ENCODE results near the gene JUND. TPM values are rescaled to one million over a fixed set of nuclear protein-coding genes. Genes with fewer than 3 reads are reported as not detected.

Gene JUND
- total RNA-seq, 1 experiment from 2014 or later, result 103 TPM

GRCh38 chr19:18269070-18269723 lies 12.2 kb downstream of the JUND start:
- H3K27me3 Mint-ChIP-seq (ENCODE audit: low read depth), result peaks cover 4% of the 10 kb centered on the region
- H2BK120ac ChIP-seq (ENCODE audit: low read depth, low read length, poor library complexity, severe bottlenecking), result no peak overlapping the region
- peaks cover 0 to 3% of the 10 kb centered on the region in 2 experiments; a peak in 2 of 5 replicates for H3K9me3 Mint-ChIP-seq
- H3K23ac ChIP-seq (ENCODE audit: insufficient read length, low read depth, low read length), result no peak overlapping the region
- no peak overlapping the region for H2AK5ac ChIP-seq (ENCODE audit: insufficient read length, low read length)
- no peaks in the 10 kb centered on the region for H3K79me2 ChIP-seq (ENCODE audit: insufficient read depth, low read length)
- H4K20me1 ChIP-seq (ENCODE audit: control insufficient read depth, insufficient read depth, insufficient read length), result no peaks in the 10 kb centered on the region
- no peak overlapping the region for H3K4me2 ChIP-seq (ENCODE audit: insufficient read depth, insufficient read length, low read length)
- H3K36me3 Mint-ChIP-seq (ENCODE audit: insufficient read depth in 1 of 3, low read depth in 3 of 3), result peaks cover 2 to 23% (median 7%) of the 10 kb centered on the region in 3 experiments; a peak in 5 of 7 replicates
- no peak overlapping the region for H4K91ac ChIP-seq (ENCODE audit: insufficient read length, low read depth, low read length)
- H3K9me3 ChIP-seq (ENCODE audit: control insufficient read depth, low read depth, low read length), result no peaks in the 10 kb centered on the region
- no peaks in the 10 kb centered on the region for H3K23me2 ChIP-seq (ENCODE audit: insufficient read length, low read depth, low read length, poor library complexity, severe bottlenecking)
- no peak overlapping the region for H4K5ac ChIP-seq (ENCODE audit: insufficient read length, low read depth, low read length)
- no peak overlapping the region for H3K18ac ChIP-seq (ENCODE audit: insufficient read length, low read depth, low read length)
- no peak for TF ChIP-seq CTCF (conservative IDR thresholded peaks at IDR 0.05)
- H3K14ac ChIP-seq (ENCODE audit: insufficient read depth, low read length), result no peak overlapping the region
- no peak for DNase-seq
- no peak overlapping the region for H3K4ac ChIP-seq (ENCODE audit: low read depth, low read length)
- no peak overlapping the region for H2BK15ac ChIP-seq (ENCODE audit: low read depth, low read length)
- no peaks in the 10 kb centered on the region for H3K27me3 ChIP-seq (ENCODE audit: insufficient read depth, low read length)
- no peak overlapping the region for H3K9ac ChIP-seq (ENCODE audit: extremely low read depth, insufficient read length, low read length)
- no peak overlapping the region for H4K8ac ChIP-seq (replicated peaks; ENCODE audit: insufficient read length, low read depth, low read length)
- H3K79me1 ChIP-seq (ENCODE audit: insufficient read depth, low read depth, low read length, poor library complexity, severe bottlenecking), result no peaks in the 10 kb centered on the region
- H3K27ac Mint-ChIP-seq, result no peak overlapping the region; a peak in 1 of 7 replicates
- H3K27ac ChIP-seq (ENCODE audit: insufficient read length, low read depth, low read length), result no peak overlapping the region
- no peak overlapping the region for H3T11ph ChIP-seq (ENCODE audit: low read length)
- no CpG with 5 or more reads among the region's 2 CpGs for WGBS (ENCODE audit: extremely low coverage, insufficient read length, low lambda C conversion rate)
- H2BK5ac ChIP-seq (ENCODE audit: insufficient read length, low read length), result no peak overlapping the region
- H3K4me1 ChIP-seq (ENCODE audit: insufficient read depth, low read length), result no peaks in the 10 kb centered on the region
- H2BK12ac ChIP-seq (ENCODE audit: insufficient read length, low read depth, low read length), result no peak overlapping the region
- H3K4me3 Mint-ChIP-seq, result no peak overlapping the region
- no peak overlapping the region for H2AFZ ChIP-seq (ENCODE audit: low read length)
- no peak overlapping the region for H3K56ac ChIP-seq (ENCODE audit: insufficient read length, low read depth, low read length)
- H3K4me1 Mint-ChIP-seq, result 0 out of 4 replicates have a peak, but pooled peaks cover 0 to 2% of the 10 kb centered on the region in 2 experiments
- no peak overlapping the region for H2BK20ac ChIP-seq (ENCODE audit: low read depth, low read length, poor library complexity, severe bottlenecking)

All from H9 (cell line).